Ascending aorta (tissue), 2 donors: ENCODE measurements around the gene TMX4. TPM values are rescaled to one million over a fixed set of nuclear protein-coding genes. Genes with fewer than 3 reads are reported as not detected.

Experiments
- DNase-seq, 2 donors: peaks; one replicate each; pipeline ENCODE4 v3.0.0-alpha.2; 2019; ENCODE audit warnings: low spot score in 2 of 2
- H3K27ac ChIP-seq, 2 donors: fragments of 200-600 bp; sonication (generic); one replicate each; pipeline ENCODE4 v1.5.1; 2016 to 2017; ENCODE audit warnings: mild to moderate bottlenecking in 1 of 2
- H3K27me3 ChIP-seq: fragments of 200-600 bp; sonication (generic); one replicate; pipeline ENCODE4 v1.5.1; 2017
- H3K36me3 ChIP-seq, 2 donors: fragments of 200-600 bp; sonication (generic); one replicate each; pipeline ENCODE4 v1.5.1; 2016
- H3K4me1 ChIP-seq, 2 donors: fragments of 200-600 bp; sonication (generic); one replicate each; pipeline ENCODE4 v1.5.1; 2016 to 2017; ENCODE audit warnings: mild to moderate bottlenecking in 1 of 2
- H3K4me3 ChIP-seq, 2 donors: fragments of 200-600 bp; sonication (generic); one replicate each; pipeline ENCODE4 v1.5.1; 2016 to 2017; ENCODE audit warnings: mild to moderate bottlenecking in 1 of 2
- H3K9me3 ChIP-seq, 2 donors: fragments of 200-600 bp; sonication (generic); one replicate each; pipeline ENCODE4 v1.5.1; 2016
- CTCF ChIP-seq, 3 experiments: fragments of 200-600 bp in 2 of 3; fragments of 450-650 bp in 1 of 3; sonication (generic) in 2 of 3; IDR thresholded peaks; one replicate each; pipeline ENCODE4 v1.5.1; 2016 to 2019; ENCODE audit warnings: antibody characterized with exemption in 3 of 3, mild to moderate bottlenecking in 1 of 3, moderate library complexity in 1 of 3
- intact Hi-C: fragments of 100-400 bp; cut with DNase I; formaldehyde crosslinking; loops from one replicate; pipeline ENCODE4 v1.15.1; 2023
- total RNA-seq: library from RNA; depleted of rRNA; stranded (reverse); fragments of >200 nt; gene quantifications from one replicate; pipeline ENCODE4 v1.1.0, GENCODE V29; 2016

TMX4 gene
- total RNA-seq, 1 donor from 2014 or later: 65.3 TPM

GRCh38 chr20:8005033-8005432 is 14.5 kb downstream of the TMX4 start:
- Histone ChIP-seq H3K9me3 (no peaks in the 10 kb centered on the region), H3K27ac (no peak overlapping the region), H3K4me3 (no peak overlapping the region), H3K4me1 (no peaks in the 10 kb centered on the region), H3K27me3 (no peaks in the 10 kb centered on the region), H3K36me3 (peaks cover 2 to 10% of the 10 kb centered on the region in 2 donors)
- intact Hi-C loops: no loop called here
- no peak for TF ChIP-seq CTCF (IDR thresholded peaks at IDR 0.05)
- DNase-seq: no peak

GRCh38 chr20:8002056-8002455 is 17.5 kb downstream of the TMX4 start:
- no peak for DNase-seq
- peaks cover 19 to 29% of the 10 kb centered on the region in 2 donors for H3K36me3 ChIP-seq

GRCh38 chr20:8000796-8001195 is 18.8 kb downstream of the TMX4 start:
- H3K27ac ChIP-seq: no peak overlapping the region
- no peaks in the 10 kb centered on the region for H3K9me3 ChIP-seq
- no peak for DNase-seq
- H3K27me3 ChIP-seq: no peaks in the 10 kb centered on the region
- H3K4me1 ChIP-seq: no peaks in the 10 kb centered on the region
- intact Hi-C loops: no loop called here
- peaks cover 30 to 37% of the 10 kb centered on the region in 2 donors for H3K36me3 ChIP-seq
- TF ChIP-seq CTCF (IDR thresholded peaks at IDR 0.05): no peak
- H3K4me3 ChIP-seq: no peak overlapping the region

More at GRCh38 chr20:8002056-8002455, 17.5 kb downstream of the TMX4 start:
- H3K9me3 ChIP-seq: no peaks in the 10 kb centered on the region
- no peak for TF ChIP-seq CTCF (IDR thresholded peaks at IDR 0.05)
- H3K4me1 ChIP-seq: no peaks in the 10 kb centered on the region
- H3K27ac ChIP-seq: no peak overlapping the region
- H3K27me3 ChIP-seq: no peaks in the 10 kb centered on the region
- intact Hi-C loops: no loop called here
- H3K4me3 ChIP-seq: no peak overlapping the region

GRCh38 chr20:7996898-7997297 is 22.7 kb downstream of the TMX4 start:
- H3K4me1 ChIP-seq: no peaks in the 10 kb centered on the region
- no peaks in the 10 kb centered on the region for H3K9me3 ChIP-seq
- H3K27ac ChIP-seq: no peak overlapping the region
- no peak for TF ChIP-seq CTCF (IDR thresholded peaks at IDR 0.05)
- no peak overlapping the region for H3K4me3 ChIP-seq
- DNase-seq: no peak
- intact Hi-C loops: no loop called here
- H3K36me3 ChIP-seq: peaks cover 45 to 62% of the 10 kb centered on the region in 2 donors
- H3K27me3 ChIP-seq: no peaks in the 10 kb centered on the region

GRCh38 chr20:7994809-7995208 is 24.8 kb downstream of the TMX4 start:
- no peaks in the 10 kb centered on the region for H3K4me1 ChIP-seq
- no peaks in the 10 kb centered on the region for H3K9me3 ChIP-seq
- no peak for DNase-seq
- no peak for TF ChIP-seq CTCF (IDR thresholded peaks at IDR 0.05)
- peaks cover 45 to 59% of the 10 kb centered on the region in 2 donors for H3K36me3 ChIP-seq
- H3K4me3 ChIP-seq: no peak overlapping the region
- intact Hi-C loops: no loop called here
- no peaks in the 10 kb centered on the region for H3K27me3 ChIP-seq
- no peak overlapping the region for H3K27ac ChIP-seq

- no peak for TF ChIP-seq CTCF (IDR thresholded peaks at IDR 0.05)
- no peak for DNase-seq
- Histone ChIP-seq H3K4me3 (no peak overlapping the region), H3K27ac (no peak overlapping the region), H3K9me3 (no peaks in the 10 kb centered on the region), H3K4me1 (no peaks in the 10 kb centered on the region), H3K36me3 (peaks cover 35 to 49% of the 10 kb centered on the region in 2 donors), H3K27me3 (no peaks in the 10 kb centered on the region)
- intact Hi-C loops: no loop called here
These were observed 25.9 kb downstream of the TMX4 start for GRCh38 chr20:7993703-7994102.
